NCI-H187 (cell line): Measurements from ENCODE around the gene ASPRV1.
"Not testable (repeated sequence)": the region's sequence is repeated elsewhere in the genome, so short reads cannot be mapped to it uniquely, and the experiment has no call there.

Experiments
- DNase-seq, 2 experiments: peaks; one replicate each; lab custom pipeline; 2025; lab: John Stamatoyannopoulos, UW

Gene ASPRV1

GRCh38 chr2:69961496-69961895, at the start of gene ASPRV1:
Gene ASPRV1, minus strand, starts transcription at chr2:69961631. Its CDS starts 195 bp downstream, at chr2:69961436.
- DNase-seq, result no peak

DNA sequence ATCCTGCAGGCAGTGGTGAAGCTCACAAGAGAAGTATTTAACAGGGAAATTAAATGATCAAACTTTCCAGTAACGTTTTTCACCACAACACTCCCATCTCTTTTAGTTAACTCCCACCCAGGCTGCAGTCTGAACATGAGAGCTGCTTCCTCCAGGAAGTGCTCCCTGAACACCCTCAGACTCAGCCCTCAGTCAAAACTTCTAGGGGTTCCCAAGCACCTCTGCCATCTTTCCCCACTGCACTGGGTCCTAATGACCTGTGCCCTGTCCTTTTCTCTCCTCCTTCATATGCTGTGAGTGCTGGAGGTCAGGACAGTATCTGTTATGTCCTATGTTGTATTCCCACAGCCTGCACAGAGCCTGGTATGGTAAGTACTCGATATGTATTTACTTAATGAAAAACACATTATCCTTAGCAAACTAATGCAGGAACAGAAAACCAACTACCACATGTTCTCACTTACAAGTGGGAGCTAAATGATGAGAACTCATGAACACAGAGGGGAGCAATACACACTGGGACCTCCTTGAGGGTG, 49.2 kb upstream of the ASPRV1 start:
- no peak for DNase-seq

- no peak for DNase-seq
Measured at GRCh38 chr2:70009762-70010575, 48.5 kb upstream of the ASPRV1 start.

- DNase-seq, result no peak
Measured at GRCh38 chr2:70008290-70008689, 46.9 kb upstream of the ASPRV1 start.

DNA sequence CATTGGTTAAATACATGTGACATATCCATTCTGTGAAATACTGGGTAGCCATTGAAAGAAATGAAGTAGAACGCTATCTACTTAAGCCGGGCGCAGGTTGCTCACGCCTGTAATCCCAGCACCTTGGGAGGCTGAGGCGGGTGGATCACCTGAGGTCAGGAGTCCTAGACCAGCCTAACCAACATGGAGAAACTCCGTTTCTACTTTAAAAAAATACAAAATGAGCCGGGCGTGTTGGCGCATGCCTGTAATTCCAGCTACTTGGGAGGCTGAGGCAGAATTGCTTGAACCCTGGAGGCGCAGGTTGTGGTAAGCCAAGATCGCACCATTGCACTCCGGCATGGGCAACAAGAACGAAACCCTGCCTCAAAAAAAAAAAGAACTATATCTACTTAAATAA, 45.7 kb upstream of the ASPRV1 start:
- DNase-seq, result no peak

- DNase-seq, result no peak
Measured at GRCh38 chr2:70006447-70006784, 45.0 kb upstream of the ASPRV1 start.

DNA sequence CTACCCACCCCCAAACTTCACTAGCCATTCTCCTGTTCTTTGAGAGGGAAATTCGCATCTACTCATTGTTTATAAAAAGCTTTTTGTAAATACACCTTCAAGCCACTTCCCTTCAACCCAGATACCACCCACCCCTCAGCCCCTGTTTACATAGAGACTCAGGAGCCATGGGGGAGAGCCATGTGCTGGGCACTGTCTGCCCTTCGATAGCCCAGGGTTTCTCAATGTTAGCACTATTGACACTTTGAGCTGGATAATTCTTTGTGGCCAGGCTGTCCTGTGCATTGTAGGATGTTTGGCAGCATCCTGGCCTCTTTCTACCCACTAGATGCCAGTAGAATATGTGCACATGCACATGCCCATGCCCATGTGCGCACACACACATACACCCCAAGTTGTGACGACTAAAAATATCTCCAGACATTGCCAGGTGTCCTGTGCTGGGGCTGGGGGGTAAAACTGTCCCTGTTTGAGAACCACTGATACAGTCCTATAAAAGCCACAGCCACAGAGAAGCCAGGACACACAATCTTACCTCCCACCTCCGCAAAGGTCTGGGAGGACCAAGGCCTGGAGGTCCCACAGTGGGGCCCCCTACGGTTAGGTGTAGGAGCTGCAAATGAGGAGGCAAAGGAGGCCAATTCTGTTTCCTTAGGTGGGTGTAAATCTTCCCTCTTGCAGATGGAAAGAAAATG, 44.5 kb upstream of the ASPRV1 start:
- no peak for DNase-seq

- no peak for DNase-seq
Measured at GRCh38 chr2:70005216-70005615, 43.8 kb upstream of the ASPRV1 start.

DNA sequence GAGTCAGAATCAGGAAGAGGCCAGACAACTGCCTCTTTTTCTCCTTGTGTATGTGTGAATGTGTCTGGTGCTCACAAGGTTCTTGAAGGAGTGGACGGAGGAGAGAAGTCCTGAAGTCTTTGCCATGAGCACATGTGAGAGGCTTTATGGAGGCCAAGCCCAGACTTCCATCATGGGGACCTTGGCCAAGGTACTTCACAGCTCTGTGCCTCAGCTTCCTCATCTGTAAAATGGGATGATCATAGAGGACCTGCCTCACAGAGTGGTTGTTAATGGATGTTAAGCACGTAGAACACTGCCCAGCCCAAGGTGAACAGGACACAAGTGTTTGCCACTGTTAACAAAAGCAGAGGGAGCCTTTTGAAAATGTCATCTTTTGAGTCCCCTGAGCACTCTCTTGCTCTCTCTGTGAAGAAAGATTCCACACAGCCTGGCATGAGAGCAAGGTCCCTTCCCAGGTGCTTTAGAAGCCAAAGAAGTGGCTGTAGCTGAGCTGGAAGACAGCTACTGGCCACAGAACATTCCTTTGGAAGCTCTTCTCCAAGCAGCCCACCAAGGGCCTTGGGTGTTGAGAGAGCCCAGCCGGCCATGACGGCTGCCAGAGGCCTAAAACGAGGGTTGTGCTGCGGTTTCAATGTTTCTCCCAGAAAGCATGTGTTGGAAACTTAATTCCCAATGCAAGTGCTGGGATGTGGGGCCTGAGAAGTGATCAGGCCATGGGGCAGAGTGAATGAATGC, 41.8 kb upstream of the ASPRV1 start:
- DNase-seq, result no peak

GRCh38 chr2:70002241-70002899, 40.9 kb upstream of the ASPRV1 start:
- DNase-seq, result no peak

- DNase-seq, result not testable (repeated sequence)
Measured at GRCh38 chr2:70000529-70000928, 39.1 kb upstream of the ASPRV1 start.

GRCh38 chr2:69998761-69999160, 37.3 kb upstream of the ASPRV1 start:
- no peak for DNase-seq

DNA sequence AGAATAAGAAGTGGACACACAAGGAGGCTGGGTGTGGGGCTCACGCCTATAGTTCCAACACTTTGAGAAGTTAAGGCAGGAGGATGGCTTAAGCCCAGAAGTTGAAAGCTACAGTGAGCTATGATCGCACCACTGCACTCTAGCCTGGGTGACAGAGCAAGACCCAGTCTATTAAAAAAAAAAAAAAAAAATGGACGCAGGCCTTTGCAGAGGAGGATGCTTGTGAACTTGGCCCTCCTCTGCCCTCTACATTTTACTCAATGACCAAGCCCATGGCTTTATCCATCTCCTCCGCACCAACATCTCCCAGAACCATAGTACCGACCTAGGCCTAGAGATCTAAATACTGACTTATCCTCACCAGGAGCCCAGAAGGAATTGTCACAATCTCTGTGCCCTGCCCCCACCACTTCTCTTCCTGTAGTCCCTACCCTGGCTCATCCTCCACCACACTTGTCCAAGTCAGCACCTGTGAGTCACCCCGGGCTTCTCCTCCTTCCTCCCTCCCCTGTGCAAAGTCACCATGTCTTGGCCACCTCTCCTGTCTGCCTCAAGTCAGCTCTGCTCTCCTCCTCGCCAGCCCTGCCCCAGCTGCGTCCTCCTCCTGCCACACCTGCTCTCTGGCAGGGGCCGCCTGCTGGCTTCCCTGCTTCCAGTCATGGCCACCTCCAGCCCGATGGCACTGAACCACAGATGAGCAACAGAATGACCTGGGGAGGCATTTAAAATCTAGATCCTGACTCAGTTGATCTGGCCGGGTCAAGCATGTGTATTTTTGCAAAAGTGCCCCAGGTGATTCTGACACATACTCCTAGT, 35.8 kb upstream of the ASPRV1 start:
- no peak for DNase-seq

GRCh38 chr2:69995511-69995910, 34.1 kb upstream of the ASPRV1 start:
- no peak for DNase-seq

GRCh38 chr2:69994166-69994565, 32.7 kb upstream of the ASPRV1 start:
- DNase-seq, result no peak

- no peak for DNase-seq
Measured at GRCh38 chr2:69993708-69994107, 32.3 kb upstream of the ASPRV1 start.

GRCh38 chr2:69993048-69993565, 31.7 kb upstream of the ASPRV1 start:
- DNase-seq, result no peak

GRCh38 chr2:69992310-69993047, 31.0 kb upstream of the ASPRV1 start:
- DNase-seq, result no peak

- DNase-seq, result no peak
Measured at GRCh38 chr2:69989441-69990105, 28.1 kb upstream of the ASPRV1 start.

DNA sequence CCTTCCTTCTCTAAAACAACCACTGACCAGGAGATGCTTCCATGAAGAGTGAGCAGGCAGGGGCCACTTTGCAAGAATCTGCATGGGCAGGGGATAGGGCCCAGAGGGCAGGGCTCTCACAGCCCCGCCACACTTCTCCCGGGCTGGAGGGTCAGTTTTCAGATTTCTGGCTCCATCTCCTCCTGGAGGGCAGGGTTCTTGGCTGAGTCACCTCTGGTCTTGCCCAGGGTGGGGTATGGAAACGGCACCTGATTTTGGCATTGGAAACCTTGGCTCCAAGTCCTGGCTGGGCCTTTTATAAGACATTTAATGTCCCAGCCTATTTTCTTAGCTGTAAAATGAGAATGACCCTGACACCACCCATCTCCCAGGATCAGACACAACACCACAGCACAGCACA, 27.6 kb upstream of the ASPRV1 start:
- no peak for DNase-seq
